NB4 (cell line): Measurements from ENCODE around the gene SLC49A3.
"Not testable (repeated sequence)": the region's sequence is repeated elsewhere in the genome, so short reads cannot be mapped to it uniquely, and the experiment has no call there.

Source experiments
- DNase-seq: peaks from one replicate; pipeline ENCODE4 v3.0.0; 2010; ENCODE audit warnings: low read depth
- H3K4me3 ChIP-seq: one replicate; pipeline ENCODE4 v1.5.1; 2011; ENCODE audit warnings: mild to moderate bottlenecking, low read depth, low read length, moderate library complexity
- MYC ChIP-seq: IDR thresholded peaks from 2 replicates; pipeline ENCODE4 v1.6.1; 2011; ENCODE audit warnings: low read depth, low read length
- POLR2A ChIP-seq: IDR thresholded peaks from 2 replicates; pipeline ENCODE4 v1.6.1; 2011; ENCODE audit warnings: mild to moderate bottlenecking; ENCODE audit not compliant: insufficient read length; ENCODE audit errors: extremely low read depth
- TF ChIP-seq, protein P1 (sequence below): IDR thresholded peaks from 2 replicates; pipeline ENCODE4 v1.6.1; 2011; ENCODE audit warnings: low read depth, low read length
- TF ChIP-seq, protein P2 (sequence below): IDR thresholded peaks from one replicate; pipeline ENCODE4 v1.5.1; 2012; ENCODE audit warnings: low read depth, low read length

Gene SLC49A3

GRCh38 chr4:708631-708933 lies 19.6 kb upstream of the SLC49A3 start:
- H3K4me3 ChIP-seq: no peak overlapping the region
- TF ChIP-seq MYC (no peak), POLR2A (no peak)
- TF ChIP-seq, protein P1, sequence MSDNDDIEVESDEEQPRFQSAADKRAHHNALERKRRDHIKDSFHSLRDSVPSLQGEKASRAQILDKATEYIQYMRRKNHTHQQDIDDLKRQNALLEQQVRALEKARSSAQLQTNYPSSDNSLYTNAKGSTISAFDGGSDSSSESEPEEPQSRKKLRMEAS: no peak
- TF ChIP-seq, protein P2, sequence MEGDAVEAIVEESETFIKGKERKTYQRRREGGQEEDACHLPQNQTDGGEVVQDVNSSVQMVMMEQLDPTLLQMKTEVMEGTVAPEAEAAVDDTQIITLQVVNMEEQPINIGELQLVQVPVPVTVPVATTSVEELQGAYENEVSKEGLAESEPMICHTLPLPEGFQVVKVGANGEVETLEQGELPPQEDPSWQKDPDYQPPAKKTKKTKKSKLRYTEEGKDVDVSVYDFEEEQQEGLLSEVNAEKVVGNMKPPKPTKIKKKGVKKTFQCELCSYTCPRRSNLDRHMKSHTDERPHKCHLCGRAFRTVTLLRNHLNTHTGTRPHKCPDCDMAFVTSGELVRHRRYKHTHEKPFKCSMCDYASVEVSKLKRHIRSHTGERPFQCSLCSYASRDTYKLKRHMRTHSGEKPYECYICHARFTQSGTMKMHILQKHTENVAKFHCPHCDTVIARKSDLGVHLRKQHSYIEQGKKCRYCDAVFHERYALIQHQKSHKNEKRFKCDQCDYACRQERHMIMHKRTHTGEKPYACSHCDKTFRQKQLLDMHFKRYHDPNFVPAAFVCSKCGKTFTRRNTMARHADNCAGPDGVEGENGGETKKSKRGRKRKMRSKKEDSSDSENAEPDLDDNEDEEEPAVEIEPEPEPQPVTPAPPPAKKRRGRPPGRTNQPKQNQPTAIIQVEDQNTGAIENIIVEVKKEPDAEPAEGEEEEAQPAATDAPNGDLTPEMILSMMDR: no peak
- DNase-seq: no peak

- no peak for DNase-seq
- H3K4me3 ChIP-seq: no peak overlapping the region
- TF ChIP-seq, protein P2: no peak
- TF ChIP-seq, protein P1: no peak
- TF ChIP-seq POLR2A: no peak
- TF ChIP-seq MYC: no peak
Observed at GRCh38 chr4:707929-708630, 19.1 kb upstream of the SLC49A3 start.

GRCh38 chr4:706834-707598 lies 18.1 kb upstream of the SLC49A3 start:
- H3K4me3 ChIP-seq: peak overlapping the region; percentile 9
- TF ChIP-seq, protein P2: no peak
- TF ChIP-seq, protein P1: no peak
- TF ChIP-seq POLR2A (no peak), MYC (no peak)

DNA sequence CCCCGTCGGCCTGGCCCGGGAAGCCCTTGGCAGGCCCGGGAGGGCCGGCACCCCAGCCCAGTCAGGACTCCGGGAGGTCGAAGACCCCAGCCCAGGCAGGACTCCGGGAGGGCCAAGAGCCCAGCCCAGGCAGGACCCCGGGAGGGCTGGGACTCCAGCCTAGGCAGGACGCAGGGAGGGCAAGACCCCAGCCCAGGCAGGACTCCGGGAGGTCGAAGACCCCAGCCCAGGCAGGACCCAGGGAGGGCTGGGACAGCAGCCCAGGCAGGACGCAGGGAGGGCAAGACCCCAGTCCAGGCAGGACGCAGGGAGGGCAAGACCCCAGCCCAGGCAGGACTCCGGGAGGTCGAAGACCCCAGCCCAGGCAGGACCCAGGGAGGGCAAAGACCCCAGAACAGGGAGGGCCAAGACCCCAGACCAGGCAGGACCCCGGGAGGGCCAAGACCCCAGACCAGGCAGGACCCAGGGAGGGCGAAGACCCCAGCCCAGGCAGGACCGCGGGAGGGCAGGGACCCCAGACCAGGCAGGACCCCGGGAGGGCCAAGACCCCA lies 17.2 kb upstream of the SLC49A3 start:
- not testable (repeated sequence) for DNase-seq
- peak overlapping the region; percentile 83 for H3K4me3 ChIP-seq

More at GRCh38 chr4:706834-707598, 18.1 kb upstream of the SLC49A3 start:
- no peak for DNase-seq

GRCh38 chr4:705278-706082 lies 16.5 kb upstream of the SLC49A3 start, which contains the start of gene PCGF3:
PCGF3 (plus strand) TSS chr4:705832; CDS start chr4:733681, 27,849 bp downstream.
- peak within 1 kb of the TSS; percentile 83 for H3K4me3 ChIP-seq
- peak; percentile 96 for DNase-seq
- TF ChIP-seq POLR2A (peak; percentile 60), MYC (no peak)
- TF ChIP-seq, protein P2: no peak
- TF ChIP-seq, protein P1: peak; percentile 21; the same call in 1 of the 2 replicates

DNA sequence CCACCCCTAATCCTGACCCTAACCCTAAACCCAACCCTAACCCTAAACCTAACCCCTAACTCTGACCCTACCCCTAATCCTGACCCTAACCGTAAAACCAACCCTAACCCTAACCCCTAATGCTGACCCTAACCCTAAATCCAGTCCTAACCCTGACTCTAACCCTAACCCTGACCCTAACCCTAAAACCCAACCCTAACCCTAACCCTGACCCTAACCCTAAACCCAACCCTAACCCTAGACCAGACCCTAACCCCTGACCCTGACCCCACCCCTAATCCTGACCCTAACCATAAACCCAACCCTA lies 16.0 kb upstream of the SLC49A3 start:
- TF ChIP-seq POLR2A: no peak
- DNase-seq: no peak
- H3K4me3 ChIP-seq: no peak overlapping the region
